H1 (cell line): ENCODE results near the gene BAIAP2L2. TPM values are rescaled to one million over a fixed set of nuclear protein-coding genes. Genes with fewer than 3 reads are reported as not detected.

Experiments
- ASH2L ChIP-seq: fragments of 200-600, 300-600 bp; sonication (generic); IDR thresholded peaks from one replicate; pipeline ENCODE4 v1.7.1; 2017; ENCODE audit warnings: low read length
- CBX5 ChIP-seq: fragments of 300-800, 300-1000 bp; sonication (generic); IDR thresholded peaks from 2 replicates; pipeline ENCODE4 v1.7.1; 2016; ENCODE audit warnings: antibody characterized with exemption, low read length, low read depth
- CBX8 ChIP-seq: fragments of 300-800, 300-1000 bp; sonication (generic); IDR thresholded peaks from 2 replicates; pipeline ENCODE4 v1.7.1; 2016; ENCODE audit warnings: low read depth, low read length, borderline replicate concordance
- KDM4A ChIP-seq: IDR thresholded peaks from one replicate; pipeline ENCODE4 v1.7.1; 2012; ENCODE audit warnings: low read depth, mild to moderate bottlenecking, moderate library complexity, low read length, inconsistent platforms; ENCODE audit not compliant: severe bottlenecking
- MAFK ChIP-seq: IDR thresholded peaks from 2 replicates; pipeline ENCODE4 v1.6.1; 2012; ENCODE audit warnings: low read depth, mild to moderate bottlenecking, improper control_type of control experiment, low read length
- POU5F1 ChIP-seq: IDR thresholded peaks from 2 replicates; pipeline ENCODE4 v1.6.1; 2011; ENCODE audit warnings: low read depth, mild to moderate bottlenecking, low read length, moderate library complexity
- RBBP5 ChIP-seq: IDR thresholded peaks from 2 replicates; pipeline ENCODE4 v1.7.1; 2012; ENCODE audit warnings: low read depth, mild to moderate bottlenecking, inconsistent platforms, low read length, moderate library complexity, borderline replicate concordance
- RXRA ChIP-seq: IDR thresholded peaks from 2 replicates; pipeline ENCODE4 v1.6.1; 2011; ENCODE audit warnings: low read depth, mild to moderate bottlenecking, low read length, moderate library complexity; ENCODE audit not compliant: insufficient read depth
- SIN3A ChIP-seq, 2 experiments: IDR thresholded peaks in 1 of 2; conservative IDR thresholded peaks in 1 of 2; 2 replicates each; pipeline ENCODE4 v1.6.1; 2011 to 2012; ENCODE audit warnings: low read length in 2 of 2, improper control_type of control experiment in 1 of 2, low read depth in 1 of 2, mild to moderate bottlenecking in 1 of 2
- SIX5 ChIP-seq: IDR thresholded peaks from 2 replicates; pipeline ENCODE4 v1.6.1; 2011; ENCODE audit warnings: mild to moderate bottlenecking, low read depth, low read length
- SP2 ChIP-seq: IDR thresholded peaks from 2 replicates; pipeline ENCODE4 v1.6.1; 2012; ENCODE audit warnings: mild to moderate bottlenecking, low read length, inconsistent platforms
- TAF1 ChIP-seq: IDR thresholded peaks from 2 replicates; pipeline ENCODE4 v1.6.1; 2011; ENCODE audit warnings: mild to moderate bottlenecking, low read depth, low read length
- TAF7 ChIP-seq: optimal IDR thresholded peaks from 2 replicates; pipeline ENCODE3; 2011; ENCODE audit warnings: low read depth, mild to moderate bottlenecking, inconsistent platforms, low read length, moderate library complexity, borderline replicate concordance
- ZNF274 ChIP-seq: IDR thresholded peaks from 2 replicates; pipeline ENCODE4 v1.7.0; 2012; ENCODE audit warnings: low read length, borderline replicate concordance; ENCODE audit errors: extremely low read depth
- polyA plus RNA-seq, 7 experiments: library from polyadenylated mRNA; depleted of rRNA in 3 of 7; stranded (reverse) in 5 of 7; unstranded in 2 of 7; fragments of >200 nt in 5 of 7; fragments of 200-250 nt in 2 of 7; gene quantifications; 1 replicate in 5 of 7; 2 replicates in 1 of 7; 4 replicates in 1 of 7; pipeline versions ENCODE4 v1.2.1 to v1.2.3, GENCODE V29; 2011 to 2013; ENCODE audit warnings: missing spikeins in 2 of 7, mixed read lengths in 2 of 7
- total RNA-seq: library from RNA; stranded (reverse); fragmentation: NEBNext Ultra II Directional; extraction: Animal tissue kit (Norgen Biotek cat#: 25700); gene quantifications from 2 replicates; pipeline ENCODE4 v1.2.1, GENCODE V29; 2021
- TF ChIP-seq, protein P1 (sequence below): IDR thresholded peaks from 2 replicates; pipeline ENCODE4 v1.6.1; 2012; ENCODE audit warnings: inconsistent platforms

Gene BAIAP2L2
- total and polyA plus RNA-seq, 2 of the 8 experiments (the other 6 are each of a cell fraction or from before 2014, with no cell fraction given), result 5.4 to 10.0 TPM

- TF ChIP-seq SP2, result no peak
- TF ChIP-seq CBX8, result no peak
- no peak for TF ChIP-seq ASH2L
- TF ChIP-seq ZNF274, result no peak
- TF ChIP-seq, protein P1, sequence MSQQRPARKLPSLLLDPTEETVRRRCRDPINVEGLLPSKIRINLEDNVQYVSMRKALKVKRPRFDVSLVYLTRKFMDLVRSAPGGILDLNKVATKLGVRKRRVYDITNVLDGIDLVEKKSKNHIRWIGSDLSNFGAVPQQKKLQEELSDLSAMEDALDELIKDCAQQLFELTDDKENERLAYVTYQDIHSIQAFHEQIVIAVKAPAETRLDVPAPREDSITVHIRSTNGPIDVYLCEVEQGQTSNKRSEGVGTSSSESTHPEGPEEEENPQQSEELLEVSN, result peak; percentile 61
- no peak for TF ChIP-seq RXRA
- TF ChIP-seq MAFK, result peak; percentile 16; the same call in 1 of the 2 replicates
- no peak for TF ChIP-seq SIX5
- TF ChIP-seq TAF7, result peak; percentile 20
- no peak for TF ChIP-seq CBX5
- TF ChIP-seq TAF1, result 0 out of 2 replicates have a peak, but pooled peaks have one; percentile 20
- no peak for TF ChIP-seq POU5F1
- TF ChIP-seq RBBP5, result no peak
- no peak for TF ChIP-seq SIN3A (conservative IDR thresholded peaks at IDR 0.05 in 1 of 2, IDR thresholded peaks at IDR 0.05 in 1 of 2; ENCODE audit: low read depth in 1 of 2, low read length in 2 of 2)
- no peak for TF ChIP-seq KDM4A
These were observed 58.3 kb downstream of the BAIAP2L2 start (continued) for GRCh38 chr22:38051900-38052862.
